Endodermal cell (in vitro differentiated cells): Measurements from ENCODE around the gene KCNQ1. TPM values are rescaled to one million over a fixed set of nuclear protein-coding genes. Genes with fewer than 3 reads are reported as not detected.

Experiments used
- DNase-seq: peaks from one replicate; pipeline ENCODE4 v3.0.0-alpha.2; 2017
- H3K27ac ChIP-seq: 2 replicates; pipeline ENCODE4 v1.5.1; 2013; ENCODE audit warnings: mild to moderate bottlenecking, low read depth, low read length, moderate library complexity
- H3K27me3 ChIP-seq: 2 replicates; pipeline ENCODE4 v1.6.1; 2013; ENCODE audit warnings: mild to moderate bottlenecking, low read length, moderate library complexity; ENCODE audit not compliant: insufficient read depth, control insufficient read depth, poor library complexity, severe bottlenecking
- H3K36me3 ChIP-seq: 2 replicates; pipeline ENCODE4 v1.7.0; 2013; ENCODE audit warnings: mild to moderate bottlenecking, low read length, moderate library complexity; ENCODE audit not compliant: control insufficient read depth, insufficient read depth
- H3K4me1 ChIP-seq: one replicate; pipeline ENCODE4 v1.7.0; 2013; ENCODE audit warnings: low read length; ENCODE audit not compliant: control insufficient read depth, insufficient read depth
- H3K4me3 ChIP-seq: 2 replicates; pipeline ENCODE4 v1.5.1; 2013; ENCODE audit warnings: mild to moderate bottlenecking, low read length, moderate library complexity
- H3K9ac ChIP-seq: 2 replicates; pipeline ENCODE4 v1.6.1; 2013; ENCODE audit warnings: mild to moderate bottlenecking, low read length, moderate library complexity; ENCODE audit not compliant: poor library complexity, severe bottlenecking; ENCODE audit errors: extremely low read depth
- H3K9me3 ChIP-seq: 2 replicates; pipeline ENCODE4 v1.6.1; 2013; ENCODE audit warnings: mild to moderate bottlenecking, low read length, moderate library complexity; ENCODE audit not compliant: control insufficient read depth
- H3K27ac Mint-ChIP-seq: 2 replicates; pipeline ENCODE4 v1.8.0; 2020; ENCODE audit warnings: mixed read lengths
- H3K27me3 Mint-ChIP-seq: 2 replicates; pipeline ENCODE4 v1.8.0; 2021; ENCODE audit warnings: mild to moderate bottlenecking, mixed read lengths; ENCODE audit not compliant: insufficient read depth
- H3K36me3 Mint-ChIP-seq: 2 replicates; pipeline ENCODE4 v1.8.0; 2020; ENCODE audit warnings: low read depth, mixed read lengths
- H3K4me1 Mint-ChIP-seq: 2 replicates; pipeline ENCODE4 v1.8.0; 2020; ENCODE audit warnings: mixed read lengths
- H3K4me3 Mint-ChIP-seq: 2 replicates; pipeline ENCODE4 v1.8.0; 2020; ENCODE audit warnings: mild to moderate bottlenecking, moderate library complexity, mixed read lengths
- H3K9me3 Mint-ChIP-seq: 2 replicates; pipeline ENCODE4 v1.8.0; 2020; ENCODE audit warnings: mild to moderate bottlenecking, mixed read lengths
- CTCF ChIP-seq: fragments of 200-600 bp; sonication (generic); conservative IDR thresholded peaks from 2 replicates; pipeline ENCODE4 v1.5.0; 2021; ENCODE audit warnings: antibody characterized with exemption, mild to moderate bottlenecking
- WGBS, 2 experiments: methylation state at CpG; one replicate each; pipeline versions ENCODE4 v1.1.5 to v1.1.7; 2013; ENCODE audit warnings: missing lambda C conversion rate in 2 of 2, mixed read lengths in 1 of 2; ENCODE audit not compliant: insufficient coverage in 1 of 2, insufficient read length in 1 of 2; 5-methylcytosine and 5-hydroxymethylcytosine counted together
- total RNA-seq, 2 donors: library from RNA; stranded (reverse); fragmentation: NEBNext Ultra II Directional in 1 of 2; extraction: Animal tissue kit (Norgen Biotek cat#: 25700) in 1 of 2; gene quantifications; 2 replicates in 1 of 2; 3 replicates in 1 of 2; pipeline ENCODE4 v1.2.1, GENCODE V29; 2021

The KCNQ1 gene
- total RNA-seq, 2 donors from 2014 or later: 1.8 to 3.5 TPM

GRCh38 chr11:2752204-2752770 is 307.5 kb downstream of the KCNQ1 start:
- Histone ChIP-seq H3K4me1 (no peaks in the 10 kb centered on the region), H3K27ac (no peak overlapping the region), H3K9ac (no peak overlapping the region), H3K36me3 (no peaks in the 10 kb centered on the region), H3K9me3 (peaks cover 7% of the 10 kb centered on the region), H3K4me3 (no peak overlapping the region), H3K27me3 (peaks cover 5% of the 10 kb centered on the region)
- TF ChIP-seq CTCF: no peak
- no peak overlapping the region for H3K4me3 Mint-ChIP-seq
- no peak for DNase-seq
- no peaks in the 10 kb centered on the region for H3K36me3 Mint-ChIP-seq
- peaks cover 64% of the 10 kb centered on the region for H3K27me3 Mint-ChIP-seq
- 94 to 98% methylated on average over 10 to 12 of the region's 12 CpGs for WGBS, 2 experiments
- H3K9me3 Mint-ChIP-seq: peaks cover 8% of the 10 kb centered on the region
- no peak overlapping the region for H3K27ac Mint-ChIP-seq
- H3K4me1 Mint-ChIP-seq: peaks cover 5% of the 10 kb centered on the region

- DNase-seq: no peak
- Mint-ChIP-seq H3K27ac (no peak overlapping the region), H3K9me3 (peaks cover 12% of the 10 kb centered on the region), H3K4me3 (no peak overlapping the region), H3K27me3 (peaks cover 64% of the 10 kb centered on the region), H3K36me3 (no peaks in the 10 kb centered on the region), H3K4me1 (peaks cover 5% of the 10 kb centered on the region)
- peaks cover 5% of the 10 kb centered on the region for H3K27me3 ChIP-seq
- 89 to 92% methylated on average over 9 to 12 of the region's 12 CpGs for WGBS, 2 experiments
- no peaks in the 10 kb centered on the region for H3K4me1 ChIP-seq
- H3K27ac ChIP-seq: no peak overlapping the region
- H3K9ac ChIP-seq: no peak overlapping the region
- H3K4me3 ChIP-seq: no peak overlapping the region
- peaks cover 13% of the 10 kb centered on the region for H3K9me3 ChIP-seq
- no peaks in the 10 kb centered on the region for H3K36me3 ChIP-seq
- no peak for TF ChIP-seq CTCF
Observed at GRCh38 chr11:2752923-2753322, 308.1 kb downstream of the KCNQ1 start.

GRCh38 chr11:2754008-2754407 is 309.2 kb downstream of the KCNQ1 start:
- WGBS, 2 experiments: 87 to 92% methylated on average over 2 of the region's 2 CpGs
- no peak for DNase-seq
- H3K4me3 Mint-ChIP-seq: no peak overlapping the region
- Histone ChIP-seq H3K27ac (no peak overlapping the region), H3K4me1 (no peaks in the 10 kb centered on the region), H3K27me3 (peaks cover 5% of the 10 kb centered on the region), H3K4me3 (no peak overlapping the region), H3K9ac (no peak overlapping the region), H3K36me3 (no peaks in the 10 kb centered on the region), H3K9me3 (peaks cover 14% of the 10 kb centered on the region)
- peaks cover 5% of the 10 kb centered on the region for H3K4me1 Mint-ChIP-seq
- no peaks in the 10 kb centered on the region for H3K36me3 Mint-ChIP-seq
- peaks cover 17% of the 10 kb centered on the region for H3K9me3 Mint-ChIP-seq
- H3K27ac Mint-ChIP-seq: no peak overlapping the region
- no peak for TF ChIP-seq CTCF
- H3K27me3 Mint-ChIP-seq: peaks cover 72% of the 10 kb centered on the region
